Stimulated activated CD4-positive, alpha-beta T cell treated with anti-CD3 and anti-CD28 coated beads, Interleukin-4, amount 100 ng/mL, for 24 hours (primary cell): ENCODE data around the gene SLC25A27.

ENCODE experiments used
- DNase-seq: peaks from one replicate; pipeline ENCODE4 v3.0.0-alpha.2; 2020

The SLC25A27 gene

DNA sequence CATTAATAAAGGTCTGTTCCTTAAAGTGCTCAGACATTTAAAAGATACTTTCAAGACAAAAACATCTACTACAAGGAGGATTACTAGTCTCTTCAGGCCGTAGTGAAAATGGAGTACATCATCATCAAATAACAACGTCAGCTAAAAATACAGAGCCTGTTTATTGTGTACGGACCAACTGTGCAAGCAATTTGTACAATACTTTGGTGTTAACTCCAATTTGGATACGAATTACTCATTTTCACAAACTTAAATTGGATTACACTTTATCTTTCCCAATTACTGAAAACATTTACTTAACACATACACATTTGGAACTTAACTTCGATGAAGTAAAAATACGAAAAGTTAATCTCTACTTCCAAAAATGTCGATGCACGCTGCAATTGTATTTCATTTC, 959 bp upstream of the SLC25A27 start:
- no peak for DNase-seq

DNA sequence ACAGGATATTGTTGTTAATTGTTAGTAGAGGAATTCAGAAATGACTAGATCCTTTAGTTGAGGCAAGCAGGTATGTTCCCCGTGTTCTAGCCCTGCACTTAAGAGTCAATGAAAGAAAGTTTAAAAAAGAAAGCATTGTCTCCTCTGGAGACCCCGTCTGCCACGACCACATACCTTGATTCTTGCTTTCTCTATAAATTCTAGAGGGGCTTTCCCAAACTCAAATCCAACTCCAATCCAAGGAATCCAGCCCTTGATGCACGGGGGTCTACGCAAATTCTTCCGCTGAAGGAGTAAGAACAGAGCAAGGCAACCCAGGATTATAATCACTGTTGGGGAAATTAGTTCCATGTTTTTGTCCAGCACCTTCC, 558 bp upstream of the SLC25A27 start:
- DNase-seq: no peak

DNA sequence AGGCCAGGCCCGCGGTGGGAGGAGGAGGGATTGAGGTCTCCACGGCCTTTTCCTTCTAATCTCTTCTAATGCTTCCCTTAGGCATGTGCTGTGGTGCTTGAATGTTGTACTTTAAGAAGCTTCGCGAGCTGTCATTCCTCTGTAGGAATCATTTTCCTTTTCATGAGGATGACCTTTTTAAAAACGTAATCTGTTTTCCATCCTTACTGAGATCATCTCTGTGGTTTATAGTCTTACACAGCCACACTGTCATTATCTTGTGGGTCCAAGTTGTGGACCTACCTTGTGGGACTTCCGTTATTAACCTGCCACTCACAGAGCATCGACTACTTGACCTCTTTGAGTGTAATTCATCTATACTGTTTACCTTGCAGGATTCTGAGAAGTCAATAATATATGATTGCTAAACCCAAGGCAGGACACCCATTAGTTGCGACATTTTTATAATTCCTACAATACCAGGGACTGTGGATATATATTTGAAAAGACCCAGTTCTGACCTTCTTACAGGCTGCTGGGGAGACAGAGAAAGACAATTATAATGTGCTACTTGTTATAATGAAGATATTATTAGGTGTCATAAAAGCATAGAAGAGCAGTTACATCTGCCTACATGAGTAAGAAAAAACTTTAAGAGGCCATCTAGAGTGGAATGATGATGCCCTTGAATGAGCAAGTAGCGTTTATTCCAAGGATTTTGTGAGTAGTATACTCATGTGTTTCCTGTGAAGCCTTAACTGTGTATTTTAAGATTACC, 842 bp downstream of the SLC25A27 start:
- DNase-seq: no peak

DNA sequence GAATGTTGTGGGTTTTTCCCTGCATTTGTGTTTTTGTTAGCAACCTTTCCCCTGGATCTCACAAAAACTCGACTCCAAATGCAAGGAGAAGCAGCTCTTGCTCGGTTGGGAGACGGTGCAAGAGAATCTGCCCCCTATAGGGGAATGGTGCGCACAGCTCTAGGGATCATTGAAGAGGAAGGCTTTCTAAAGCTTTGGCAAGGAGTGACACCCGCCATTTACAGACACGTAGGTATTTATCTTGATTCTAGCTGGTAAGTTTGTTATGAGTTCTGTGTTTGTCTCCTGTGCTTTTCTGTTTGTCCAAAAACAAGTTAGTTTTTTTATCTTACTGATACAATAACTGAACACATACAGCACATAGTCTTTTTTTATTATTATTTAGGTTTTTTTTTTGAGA, 3.0 kb downstream of the SLC25A27 start:
- DNase-seq: no peak

DNA sequence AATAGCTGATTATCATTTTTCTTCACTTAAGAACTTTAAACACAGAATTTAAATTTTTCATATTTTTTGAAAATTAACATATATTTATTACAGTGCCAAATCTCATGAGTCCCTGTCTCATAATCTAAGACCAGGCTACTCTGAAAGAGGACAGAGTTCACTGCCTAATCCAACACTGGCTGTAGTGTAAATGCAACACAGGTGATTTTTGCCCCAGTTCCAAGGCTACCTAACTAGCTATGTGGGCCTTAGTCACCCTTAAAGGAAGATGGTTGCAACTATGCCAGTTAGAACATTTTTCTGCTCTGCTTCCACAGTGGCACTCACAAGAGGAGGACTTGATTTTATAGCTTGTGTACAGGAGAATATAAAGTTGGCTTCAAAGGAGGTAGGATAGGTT, 4.9 kb downstream of the SLC25A27 start:
- no peak for DNase-seq

DNA sequence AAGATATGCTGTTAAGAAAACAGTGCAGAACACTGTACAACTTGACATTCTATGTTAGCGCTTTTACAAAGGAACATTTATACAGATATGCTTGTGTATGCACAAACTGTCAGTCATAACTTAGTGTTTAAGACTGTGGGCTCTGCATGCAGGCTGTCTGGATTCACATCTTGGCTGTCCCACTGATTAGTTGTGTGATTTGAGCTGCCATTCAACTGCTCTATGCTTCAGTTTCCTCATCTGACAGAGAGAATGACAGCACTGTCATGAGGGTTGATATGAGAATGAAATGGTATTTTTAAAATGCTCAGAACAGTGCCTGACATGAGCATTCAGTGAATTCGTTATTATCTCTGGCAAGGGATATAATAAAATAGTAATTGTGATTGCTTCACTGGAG, 8.7 kb downstream of the SLC25A27 start:
- DNase-seq: no peak

DNA sequence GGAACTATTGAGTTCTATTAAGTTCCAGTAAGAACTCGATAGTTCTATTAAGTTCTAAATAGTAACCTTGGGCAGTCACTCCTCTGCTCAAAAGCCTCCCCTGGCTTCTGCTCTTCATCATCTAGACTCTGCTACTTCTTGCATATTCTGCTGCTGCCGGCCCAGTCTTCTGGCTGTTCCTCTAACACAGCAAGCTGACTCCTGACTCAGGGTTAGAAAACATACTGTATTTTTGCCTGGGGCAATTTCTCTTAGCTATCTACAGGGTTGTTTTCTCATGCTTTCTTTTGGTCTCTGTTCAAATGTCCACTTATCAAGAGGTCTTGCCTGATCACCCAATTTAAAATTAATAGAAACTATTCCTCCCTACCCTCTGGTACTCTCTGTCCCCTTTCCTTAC, 14.6 kb downstream of the SLC25A27 start:
- no peak for DNase-seq

DNA sequence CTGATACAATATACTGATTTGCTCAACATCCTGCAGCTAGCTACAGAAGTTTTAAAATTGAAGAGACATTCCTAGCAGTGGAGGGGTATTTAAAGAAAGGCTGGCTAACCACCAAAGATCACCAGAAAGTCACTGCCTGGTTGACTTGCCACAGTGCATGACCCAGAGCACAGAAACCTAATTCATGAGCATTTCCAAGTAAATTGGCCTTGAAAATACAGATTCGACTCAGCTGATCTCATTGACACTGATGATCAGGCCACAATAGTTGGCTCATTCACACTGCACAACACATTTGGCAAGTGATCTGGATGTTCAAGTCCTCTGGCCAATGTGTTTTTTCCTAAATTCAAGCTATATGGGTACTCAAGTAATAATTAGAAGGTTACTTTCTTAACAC, 21.6 kb downstream of the SLC25A27 start:
- no peak for DNase-seq

DNA sequence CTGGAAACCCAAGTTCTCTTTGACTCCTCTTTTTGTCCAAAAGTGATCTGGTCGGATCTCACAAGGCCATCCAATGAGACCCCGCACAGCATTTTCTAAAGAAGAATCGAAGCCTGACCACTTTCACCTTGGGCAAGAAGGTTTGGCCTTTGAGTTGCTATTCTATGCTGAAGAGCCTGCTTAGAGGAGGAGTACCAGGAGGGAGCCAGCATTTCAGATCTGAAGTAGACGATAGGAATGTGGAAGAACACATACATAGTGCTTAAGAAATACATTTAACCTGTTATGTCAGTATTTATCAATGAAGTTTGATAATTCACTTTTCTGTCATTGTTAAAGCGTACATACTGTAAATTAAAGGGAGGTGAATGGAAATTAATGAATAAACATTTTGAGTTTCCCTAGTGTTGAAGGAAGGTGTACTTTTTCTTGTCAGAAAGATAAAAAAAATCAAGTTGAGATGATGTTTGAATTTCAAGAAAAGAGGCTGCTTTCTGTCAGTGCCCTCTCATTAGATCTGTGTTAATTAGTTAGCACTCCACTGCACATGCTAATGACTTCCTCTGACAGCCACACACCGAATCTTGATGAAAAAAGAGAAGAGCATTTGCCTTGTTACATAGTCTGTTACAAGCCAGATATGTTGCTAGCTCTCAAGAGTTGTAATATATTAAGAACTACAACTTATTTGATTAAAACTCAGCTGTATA, 24.0 kb downstream of the SLC25A27 start:
- no peak for DNase-seq

DNA sequence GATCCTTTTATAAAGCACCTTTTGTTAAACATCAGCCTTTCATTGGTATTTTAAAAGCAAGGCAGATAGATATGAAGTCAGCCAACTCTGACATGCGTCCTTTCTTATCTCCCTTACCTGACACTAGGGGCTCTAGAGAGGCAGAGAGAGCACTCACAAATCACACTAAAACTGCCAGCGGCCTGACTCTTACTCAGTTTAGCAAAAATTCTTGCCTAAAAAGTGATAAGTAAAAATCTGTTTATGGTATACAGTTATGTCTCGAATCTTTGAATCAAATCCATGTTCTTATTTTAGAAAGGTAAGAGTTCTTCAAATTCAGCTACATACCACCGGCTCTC, 24.5 kb downstream of the SLC25A27 start:
- DNase-seq: no peak

DNA sequence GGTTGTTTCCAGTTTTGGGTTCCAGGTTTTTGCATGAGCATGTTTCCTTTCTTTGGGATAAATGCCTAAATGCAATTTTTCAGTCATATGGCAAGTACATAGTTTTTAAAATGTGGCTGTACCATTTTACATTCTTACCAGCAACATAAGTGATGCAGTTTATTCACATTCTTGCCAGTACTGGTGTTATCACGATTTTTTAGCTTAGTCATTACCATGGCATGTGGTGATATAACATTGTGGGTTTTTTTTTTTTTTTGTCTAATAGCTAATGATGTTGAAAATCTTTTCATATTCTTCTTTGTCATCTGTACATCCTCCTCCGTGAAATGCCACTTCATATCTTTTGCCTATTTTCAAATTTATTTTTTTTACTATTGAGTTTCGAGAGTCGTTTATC, 32.0 kb downstream of the SLC25A27 start:
- no peak for DNase-seq

DNA sequence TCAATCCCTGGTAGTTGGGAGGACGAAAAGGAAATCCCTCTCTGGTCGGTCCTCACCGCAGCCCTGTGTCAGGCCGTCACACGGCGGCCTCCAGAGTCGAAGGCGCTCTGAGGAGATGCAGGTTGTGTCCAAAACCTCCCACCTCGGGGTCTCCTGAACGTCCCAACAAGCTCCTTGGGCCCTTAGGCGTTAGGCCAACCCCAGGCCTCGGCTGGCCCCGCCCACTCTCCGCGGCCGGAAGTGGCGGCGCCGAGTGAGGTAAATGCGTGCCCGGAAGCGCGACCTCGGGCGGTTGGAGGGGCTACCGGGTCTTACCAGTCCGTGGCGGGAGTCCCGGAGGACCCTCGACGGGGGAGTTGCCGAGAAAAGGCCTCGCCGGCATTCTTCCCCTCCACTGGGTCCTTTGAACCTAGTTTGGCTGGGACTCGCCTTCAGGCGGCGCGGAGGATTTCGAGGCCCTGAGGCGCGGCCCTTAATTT, 34.9 kb downstream of the SLC25A27 start, which contains the start of gene TDRD6:
TSS of gene TDRD6 (plus strand) at position 267 of the 479 bp plus-strand sequence. CDS start 244 bp downstream, outside the sequence.
- DNase-seq: no peak

DNA sequence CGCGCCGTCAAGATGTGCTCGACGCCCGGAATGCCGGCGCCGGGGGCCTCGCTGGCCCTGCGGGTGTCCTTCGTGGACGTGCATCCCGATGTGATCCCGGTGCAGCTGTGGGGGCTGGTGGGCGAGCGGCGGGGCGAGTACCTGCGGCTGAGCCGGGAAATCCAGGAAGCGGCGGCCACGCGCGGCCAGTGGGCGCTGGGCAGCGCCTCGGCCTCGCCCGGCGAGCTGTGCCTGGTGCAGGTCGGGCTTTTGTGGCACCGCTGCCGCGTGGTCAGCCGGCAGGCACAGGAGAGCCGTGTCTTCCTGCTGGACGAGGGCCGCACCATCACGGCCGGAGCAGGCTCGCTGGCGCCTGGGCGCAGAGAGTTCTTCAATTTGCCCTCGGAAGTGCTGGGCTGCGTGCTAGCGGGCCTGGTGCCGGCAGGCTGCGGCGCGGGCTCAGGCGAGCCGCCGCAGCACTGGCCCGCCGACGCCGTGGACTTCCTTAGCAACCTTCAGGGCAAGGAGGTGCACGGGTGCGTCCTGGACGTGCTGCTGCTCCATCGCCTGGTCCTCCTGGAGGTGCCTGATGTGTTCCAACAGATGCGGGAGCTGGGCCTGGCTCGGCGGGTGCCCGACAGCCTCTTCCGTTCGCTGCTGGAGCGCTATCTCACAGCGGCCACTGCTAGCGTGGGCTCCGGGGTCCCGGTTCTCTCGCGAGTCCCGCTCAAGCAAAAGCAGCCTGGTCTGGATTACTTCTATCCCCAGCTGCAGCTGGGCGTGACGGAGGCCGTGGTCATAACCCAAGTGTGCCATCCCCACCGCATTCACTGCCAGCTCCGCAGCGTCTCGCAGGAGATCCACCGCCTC, 35.6 kb downstream of the SLC25A27 start:
- no peak for DNase-seq

DNA sequence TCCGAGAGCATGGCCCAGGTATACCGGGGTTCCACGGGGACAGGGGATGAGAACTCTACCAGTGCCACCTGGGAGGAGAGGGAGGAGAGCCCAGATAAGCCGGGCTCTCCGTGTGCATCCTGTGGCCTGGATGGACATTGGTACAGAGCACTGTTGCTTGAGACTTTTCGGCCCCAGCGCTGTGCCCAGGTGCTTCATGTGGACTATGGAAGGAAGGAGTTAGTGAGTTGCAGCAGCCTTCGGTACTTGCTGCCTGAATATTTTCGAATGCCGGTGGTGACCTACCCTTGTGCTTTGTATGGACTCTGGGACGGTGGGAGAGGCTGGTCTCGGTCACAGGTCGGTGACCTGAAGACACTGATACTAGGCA, 36.2 kb downstream of the SLC25A27 start:
- DNase-seq: no peak

DNA sequence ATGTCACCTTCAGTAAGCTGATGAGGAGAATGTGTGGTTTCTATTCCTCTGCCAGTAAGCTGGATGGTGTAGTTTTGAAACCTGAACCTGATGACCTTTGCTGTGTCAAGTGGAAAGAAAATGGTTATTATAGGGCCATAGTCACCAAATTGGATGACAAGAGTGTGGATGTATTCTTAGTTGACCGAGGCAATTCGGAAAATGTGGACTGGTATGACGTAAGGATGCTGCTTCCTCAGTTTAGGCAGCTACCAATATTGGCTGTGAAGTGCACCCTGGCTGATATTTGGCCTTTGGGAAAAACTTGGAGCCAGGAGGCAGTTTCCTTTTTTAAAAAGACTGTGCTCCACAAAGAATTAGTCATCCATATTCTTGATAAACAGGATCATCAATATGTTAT, 36.9 kb downstream of the SLC25A27 start:
- DNase-seq: no peak

DNA sequence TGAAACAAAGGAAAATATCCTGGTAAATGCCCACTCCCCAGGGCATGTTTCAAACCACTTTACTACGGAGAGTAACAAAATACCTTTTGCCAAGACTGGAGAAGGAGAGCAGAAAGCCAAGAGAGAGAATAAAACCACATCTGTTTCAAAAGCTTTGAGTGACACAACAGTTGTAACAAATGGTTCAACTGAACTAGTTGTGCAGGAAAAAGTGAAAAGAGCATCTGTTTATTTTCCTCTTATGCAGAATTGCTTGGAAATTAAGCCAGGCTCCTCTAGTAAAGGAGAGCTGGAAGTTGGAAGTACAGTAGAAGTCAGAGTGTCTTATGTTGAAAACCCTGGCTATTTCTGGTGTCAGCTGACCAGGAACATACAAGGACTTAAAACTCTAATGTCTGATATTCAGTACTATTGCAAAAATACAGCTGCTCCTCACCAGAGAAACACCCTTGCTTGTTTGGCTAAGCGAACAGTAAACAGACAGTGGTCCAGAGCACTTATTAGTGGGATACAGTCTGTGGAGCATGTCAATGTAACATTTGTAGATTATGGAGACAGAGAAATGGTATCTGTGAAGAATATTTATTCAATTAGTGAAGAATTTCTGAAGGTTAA, 37.5 kb downstream of the SLC25A27 start:
- DNase-seq: no peak

DNA sequence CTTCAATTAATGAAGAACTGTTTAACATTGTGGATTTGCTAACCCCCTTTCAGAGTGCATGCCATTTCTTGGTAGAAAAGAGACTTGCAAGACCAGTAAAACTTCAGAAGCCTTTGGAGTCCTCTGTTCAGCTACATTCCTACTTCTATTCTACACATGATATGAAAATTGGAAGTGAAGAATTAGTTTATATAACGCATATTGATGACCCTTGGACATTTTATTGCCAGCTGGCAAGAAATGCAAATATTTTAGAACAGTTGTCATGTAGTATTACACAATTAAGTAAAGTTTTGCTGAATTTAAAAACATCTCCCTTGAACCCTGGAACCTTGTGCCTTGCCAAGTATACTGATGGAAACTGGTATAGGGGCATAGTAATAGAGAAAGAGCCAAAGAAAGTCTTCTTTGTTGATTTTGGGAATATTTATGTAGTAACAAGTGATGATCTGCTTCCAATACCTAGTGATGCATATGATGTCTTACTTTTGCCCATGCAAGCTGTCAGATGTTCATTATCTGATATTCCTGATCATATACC, 38.2 kb downstream of the SLC25A27 start:
- DNase-seq: no peak

DNA sequence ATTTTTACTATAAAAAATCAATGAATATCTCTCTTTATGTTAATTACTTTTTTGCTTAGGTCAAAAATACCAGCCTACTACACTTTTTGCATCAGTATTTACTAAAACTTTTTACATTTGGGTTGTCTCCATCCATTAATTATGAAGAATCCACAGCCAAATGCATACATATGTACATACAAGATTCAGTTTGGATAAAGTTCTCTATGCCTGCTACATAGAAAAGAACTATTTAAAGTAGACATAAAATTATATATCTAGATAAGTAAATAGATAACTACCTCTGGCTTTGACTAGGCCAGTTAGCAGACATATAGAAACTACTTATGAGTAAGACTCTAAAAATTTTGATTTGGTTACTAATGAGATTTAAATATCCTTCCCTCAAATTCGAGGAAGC, 47.2 kb downstream of the SLC25A27 start:
- no peak for DNase-seq

DNA sequence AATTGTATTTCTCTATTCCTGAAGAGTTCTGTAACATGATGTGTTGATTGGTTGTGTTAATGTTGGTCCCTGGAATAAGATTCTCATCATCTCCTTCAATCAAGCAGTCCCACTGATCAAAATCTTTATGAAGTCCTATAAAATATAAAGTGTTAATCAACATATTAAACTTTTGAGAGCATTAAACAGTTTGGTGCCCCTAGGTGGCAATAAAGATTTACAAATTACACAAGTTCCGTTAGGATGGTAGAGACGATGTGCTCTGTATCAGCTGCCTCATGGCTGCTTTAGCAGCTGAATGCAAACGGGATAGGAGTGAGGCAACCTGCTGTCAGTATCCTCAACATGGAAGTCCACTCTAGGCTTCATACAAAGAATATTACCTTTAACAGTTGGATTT, 51.8 kb downstream of the SLC25A27 start:
- DNase-seq: no peak

DNA sequence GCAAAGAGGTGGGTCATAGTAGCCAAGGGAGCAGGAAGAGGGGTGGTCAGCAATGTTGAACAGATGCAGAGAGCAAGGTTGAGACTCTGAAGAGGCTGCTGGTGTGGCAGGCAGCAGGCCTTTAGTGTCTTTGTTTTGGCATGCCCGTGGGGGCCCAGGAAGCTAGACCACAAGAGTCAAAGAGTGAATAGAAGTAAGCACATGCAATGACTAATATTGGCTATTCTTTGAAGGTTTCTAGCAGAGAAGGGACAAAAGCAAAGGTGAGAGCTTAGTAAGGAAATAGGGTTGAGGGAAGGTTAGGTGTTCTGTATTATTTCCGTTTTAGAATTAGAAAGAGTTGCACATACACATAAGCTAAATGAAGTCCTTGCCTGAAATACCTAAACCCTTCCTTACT, 53.7 kb downstream of the SLC25A27 start:
- no peak for DNase-seq

DNA sequence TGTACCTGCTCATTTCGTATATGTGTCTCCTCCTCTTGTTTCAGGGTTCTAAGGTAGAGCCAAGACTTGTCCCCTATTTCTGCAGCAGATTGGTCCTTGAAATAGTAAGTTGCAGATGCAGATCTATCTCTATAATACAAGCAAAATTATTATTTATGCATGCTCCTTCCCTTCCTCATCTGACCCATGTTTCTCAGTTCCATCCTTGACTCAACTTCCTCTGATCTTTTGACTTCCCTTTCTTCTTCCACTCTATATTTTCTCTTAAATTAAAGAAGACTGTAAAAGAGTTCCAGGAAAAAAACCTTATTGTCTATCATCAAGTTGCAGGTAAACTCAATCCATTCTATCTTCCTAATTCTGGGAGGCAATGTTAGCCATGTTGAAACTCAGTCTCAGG, 58.7 kb downstream of the SLC25A27 start:
- no peak for DNase-seq

DNA sequence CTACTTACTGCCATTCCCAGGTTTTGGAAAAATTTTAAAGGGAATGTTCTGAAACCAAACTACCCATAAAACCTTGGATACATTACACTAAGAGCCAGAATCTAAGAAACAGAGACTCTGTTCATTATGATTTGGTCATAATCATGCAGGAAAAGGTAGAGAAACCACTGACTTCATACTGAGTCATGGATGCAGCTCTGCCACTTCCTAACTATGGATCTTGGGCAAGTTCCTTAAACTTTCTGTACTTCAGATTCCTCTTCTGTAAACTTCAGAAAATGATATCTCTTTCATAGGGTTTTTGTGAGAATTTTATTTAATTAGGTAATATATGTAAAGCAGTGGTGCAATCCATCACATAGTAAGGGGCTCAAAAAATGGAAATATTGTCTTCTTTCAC, 62.4 kb downstream of the SLC25A27 start:
- DNase-seq: no peak

DNA sequence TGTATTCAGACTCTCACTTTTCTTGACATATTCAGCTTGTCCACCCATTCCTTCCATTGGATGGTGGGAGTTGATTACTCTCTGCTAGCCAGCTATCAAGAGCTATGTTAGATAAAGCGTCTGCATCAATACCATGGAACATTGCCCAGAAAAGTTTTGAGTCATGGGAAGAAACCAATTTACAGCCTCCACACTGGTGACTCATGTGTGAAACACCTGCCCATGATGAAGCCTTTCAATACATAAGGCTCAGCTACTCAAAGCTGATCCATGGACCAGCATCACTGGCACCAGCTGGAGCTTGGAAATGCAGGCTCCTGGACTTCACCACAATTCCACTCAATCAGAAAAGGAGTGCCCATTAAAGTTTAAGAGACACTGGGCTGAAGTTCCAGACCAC, 66.3 kb downstream of the SLC25A27 start:
- no peak for DNase-seq
